Activated naive CD8-positive, alpha-beta T cell treated with anti-CD3 and anti-CD28 coated beads for 36 hours (primary cell): ENCODE measurements around the gene KLHL34. TPM values are rescaled to one million over a fixed set of nuclear protein-coding genes. Genes with fewer than 3 reads are reported as not detected.

Experiments used
- DNase-seq: peaks from one replicate; pipeline ENCODE4 v3.0.0; 2021
- H3K27ac Mint-ChIP-seq: one replicate; pipeline ENCODE4 v1.8.0; 2022; ENCODE audit warnings: mild to moderate bottlenecking, moderate library complexity, mixed read lengths
- H3K27me3 Mint-ChIP-seq: one replicate; pipeline ENCODE4 v1.8.0; 2022; ENCODE audit warnings: mild to moderate bottlenecking, mixed read lengths
- H3K36me3 Mint-ChIP-seq: one replicate; pipeline ENCODE4 v1.8.0; 2021; ENCODE audit warnings: mild to moderate bottlenecking, mixed read lengths
- H3K4me1 Mint-ChIP-seq: one replicate; pipeline ENCODE4 v1.8.0; 2021; ENCODE audit warnings: mixed read lengths
- H3K4me3 Mint-ChIP-seq: one replicate; pipeline ENCODE4 v1.8.0; 2022; ENCODE audit warnings: mild to moderate bottlenecking, moderate library complexity, mixed read lengths
- H3K9me3 Mint-ChIP-seq: one replicate; pipeline ENCODE4 v1.8.0; 2022; ENCODE audit warnings: mixed read lengths
- total RNA-seq, 2 experiments: library from RNA; stranded (reverse); gene quantifications; one replicate each; pipeline ENCODE4 v1.2.3, GENCODE V29; 2021

The KLHL34 gene
- total RNA-seq = under 1 TPM; 0.36 to 0.62 TPM

DNA sequence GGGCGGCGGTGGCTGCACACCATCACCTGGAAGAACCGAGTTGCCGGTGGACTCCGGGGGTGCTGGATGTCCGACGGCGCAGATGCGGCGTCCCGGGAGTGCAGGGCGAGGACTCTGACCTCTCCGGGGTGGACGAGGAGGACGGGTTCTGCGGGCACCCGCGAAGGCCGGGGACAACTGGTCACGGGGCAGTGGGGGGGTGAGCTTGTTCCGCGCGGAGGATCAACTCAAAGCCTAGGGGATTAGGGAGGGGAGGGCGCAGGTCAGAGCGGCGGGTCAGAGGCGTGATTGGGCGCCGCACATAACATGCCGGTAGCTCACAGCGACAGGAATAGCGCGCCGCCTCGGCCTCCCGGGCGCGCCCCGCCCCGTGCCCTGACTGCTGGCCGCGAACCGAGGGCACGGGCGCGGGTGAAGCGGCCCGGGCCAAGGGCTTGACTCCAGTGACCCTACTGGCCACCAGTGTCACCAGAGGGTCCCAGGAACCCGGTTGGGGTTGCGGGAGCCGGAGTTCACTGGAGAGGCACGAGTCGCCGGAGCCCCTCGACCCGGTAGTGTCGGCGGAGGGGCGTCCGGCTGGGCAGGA, at the start of gene KLHL34:
TSS of gene KLHL34 (minus strand) at position 179 of the 586 bp plus-strand sequence. CDS start 542 bp downstream, outside the sequence.
- DNase-seq = peak; percentile 9
- Mint-ChIP-seq H3K27ac (peak within 1 kb of the TSS; percentile 51), H3K27me3 (peaks cover 5% of the 10 kb centered on the region)

DNA sequence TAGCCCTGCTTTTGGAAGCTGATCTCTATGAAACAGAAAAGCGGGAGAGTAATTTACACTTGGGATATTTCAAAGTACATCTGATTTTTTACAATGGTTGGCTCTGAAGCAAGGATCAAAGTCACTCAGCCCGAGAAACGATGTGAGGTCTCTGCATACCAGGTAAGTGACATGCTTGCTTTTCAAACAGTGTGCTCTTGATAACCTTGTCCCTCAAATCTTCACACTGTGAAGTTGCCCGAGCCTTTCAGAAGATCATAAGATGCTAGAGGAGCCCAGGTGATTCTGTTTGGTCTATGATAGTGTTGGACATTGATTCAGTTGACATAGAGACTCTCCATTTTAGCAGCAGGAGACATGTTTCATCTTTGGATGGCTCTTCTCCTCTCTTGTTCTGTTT, 47.1 kb upstream of the KLHL34 start:
- Mint-ChIP-seq H3K27ac (no peak overlapping the region), H3K4me1 (no peaks in the 10 kb centered on the region), H3K4me3 (no peak overlapping the region), H3K27me3 (no peaks in the 10 kb centered on the region), H3K9me3 (no peaks in the 10 kb centered on the region), H3K36me3 (no peaks in the 10 kb centered on the region)
- no peak for DNase-seq

More for the DNA sequence above, at the start of gene KLHL34:
- no peaks in the 10 kb centered on the region for H3K9me3 Mint-ChIP-seq
- peaks cover 2% of the 10 kb centered on the region for H3K4me1 Mint-ChIP-seq
- peaks cover 5% of the 10 kb centered on the region for H3K36me3 Mint-ChIP-seq
- peak within 1 kb of the TSS; percentile 66 for H3K4me3 Mint-ChIP-seq

DNA sequence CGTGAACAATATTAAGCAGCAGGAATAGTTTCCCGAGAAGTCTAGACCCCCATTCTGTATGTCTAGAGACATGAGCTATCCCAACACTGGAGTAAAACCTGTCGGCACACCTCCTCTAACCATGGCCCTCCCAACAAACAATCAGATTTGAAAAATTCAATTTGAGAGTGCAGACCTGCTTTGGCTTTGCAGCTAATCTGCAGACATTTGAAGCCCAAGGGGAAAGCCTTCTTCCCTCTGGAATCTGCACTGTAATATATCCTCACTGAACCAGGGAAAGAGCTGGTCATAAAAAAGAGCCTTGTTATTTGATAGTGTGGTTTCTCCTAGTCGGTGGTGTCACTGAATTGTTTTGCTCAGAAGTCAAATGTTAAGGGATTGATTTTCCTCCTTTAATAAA, 44.6 kb upstream of the KLHL34 start:
- no peak for DNase-seq
- H3K4me1 Mint-ChIP-seq = no peaks in the 10 kb centered on the region
- H3K36me3 Mint-ChIP-seq = no peaks in the 10 kb centered on the region
- no peak overlapping the region for H3K4me3 Mint-ChIP-seq
- no peak overlapping the region for H3K27ac Mint-ChIP-seq
- no peaks in the 10 kb centered on the region for H3K9me3 Mint-ChIP-seq
- no peaks in the 10 kb centered on the region for H3K27me3 Mint-ChIP-seq

GRCh38 chrX:21700967-21701366, 42.8 kb upstream of the KLHL34 start:
- Mint-ChIP-seq H3K4me1 (no peaks in the 10 kb centered on the region), H3K9me3 (no peaks in the 10 kb centered on the region), H3K36me3 (no peaks in the 10 kb centered on the region), H3K27me3 (no peaks in the 10 kb centered on the region), H3K27ac (no peak overlapping the region), H3K4me3 (no peak overlapping the region)
- DNase-seq = no peak

DNA sequence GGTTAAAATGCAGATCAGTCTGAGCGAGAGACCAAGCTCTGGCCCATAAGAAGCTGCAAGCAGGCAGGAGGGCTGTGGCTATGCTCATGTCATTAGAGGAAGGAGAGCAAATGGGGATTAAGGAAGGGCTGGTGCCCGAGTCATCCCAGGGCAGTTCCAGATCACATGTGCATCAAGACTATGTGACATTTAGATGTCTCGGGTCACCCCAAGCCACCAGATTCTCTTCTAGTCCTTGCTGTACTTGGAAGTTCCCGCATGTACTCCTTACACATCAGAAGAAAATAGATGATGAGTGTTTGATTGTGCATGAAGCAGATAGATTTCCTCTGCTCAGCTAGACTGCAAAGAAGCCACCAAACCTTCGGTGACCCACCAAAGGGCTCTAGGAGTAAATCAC, 42.1 kb upstream of the KLHL34 start:
- H3K27ac Mint-ChIP-seq = no peak overlapping the region
- no peak overlapping the region for H3K4me3 Mint-ChIP-seq
- H3K9me3 Mint-ChIP-seq = no peaks in the 10 kb centered on the region
- no peaks in the 10 kb centered on the region for H3K36me3 Mint-ChIP-seq
- DNase-seq = no peak
- no peaks in the 10 kb centered on the region for H3K4me1 Mint-ChIP-seq
- no peaks in the 10 kb centered on the region for H3K27me3 Mint-ChIP-seq

- H3K27ac Mint-ChIP-seq = no peak overlapping the region
- no peaks in the 10 kb centered on the region for H3K4me1 Mint-ChIP-seq
- H3K9me3 Mint-ChIP-seq = no peaks in the 10 kb centered on the region
- no peaks in the 10 kb centered on the region for H3K27me3 Mint-ChIP-seq
- no peak overlapping the region for H3K4me3 Mint-ChIP-seq
- no peak for DNase-seq
- no peaks in the 10 kb centered on the region for H3K36me3 Mint-ChIP-seq
Measured at GRCh38 chrX:21699136-21699535, 41.0 kb upstream of the KLHL34 start.

DNA sequence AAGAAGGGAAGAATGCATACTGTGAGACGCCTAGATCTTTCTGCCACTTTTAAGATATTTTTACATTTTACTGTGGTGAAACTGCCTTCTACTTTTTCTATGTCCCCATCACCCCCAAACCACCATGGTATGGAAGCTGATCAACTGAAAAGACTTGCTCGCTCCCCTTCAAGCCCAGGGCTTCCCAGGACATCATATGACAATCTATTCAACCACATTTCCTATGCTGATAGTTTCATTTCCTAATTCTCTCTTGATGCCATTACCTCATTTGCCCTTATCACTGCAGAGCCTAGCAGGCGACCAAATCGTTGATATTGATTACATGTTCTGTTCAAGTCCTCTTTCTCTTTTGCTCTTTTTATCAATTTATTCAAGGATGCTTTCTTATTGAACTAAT, 40.1 kb upstream of the KLHL34 start:
- no peak overlapping the region for H3K27ac Mint-ChIP-seq
- DNase-seq = no peak
- no peaks in the 10 kb centered on the region for H3K4me1 Mint-ChIP-seq
- no peaks in the 10 kb centered on the region for H3K27me3 Mint-ChIP-seq
- no peak overlapping the region for H3K4me3 Mint-ChIP-seq
- H3K36me3 Mint-ChIP-seq = no peaks in the 10 kb centered on the region
- no peaks in the 10 kb centered on the region for H3K9me3 Mint-ChIP-seq

GRCh38 chrX:21691512-21692018, 33.4 kb upstream of the KLHL34 start:
- no peak overlapping the region for H3K4me3 Mint-ChIP-seq
- no peaks in the 10 kb centered on the region for H3K9me3 Mint-ChIP-seq
- H3K36me3 Mint-ChIP-seq = no peaks in the 10 kb centered on the region
- DNase-seq = no peak
- H3K27me3 Mint-ChIP-seq = no peaks in the 10 kb centered on the region
- no peak overlapping the region for H3K27ac Mint-ChIP-seq
- H3K4me1 Mint-ChIP-seq = no peaks in the 10 kb centered on the region

- no peak overlapping the region for H3K4me3 Mint-ChIP-seq
- peaks cover 6% of the 10 kb centered on the region for H3K4me1 Mint-ChIP-seq
- H3K36me3 Mint-ChIP-seq = no peaks in the 10 kb centered on the region
- no peaks in the 10 kb centered on the region for H3K27me3 Mint-ChIP-seq
- H3K27ac Mint-ChIP-seq = no peak overlapping the region
- no peaks in the 10 kb centered on the region for H3K9me3 Mint-ChIP-seq
- no peak for DNase-seq
Measured at GRCh38 chrX:21683941-21684340, 25.8 kb upstream of the KLHL34 start.

- Mint-ChIP-seq H3K4me1 (no peaks in the 10 kb centered on the region), H3K4me3 (no peak overlapping the region), H3K27me3 (peaks cover 5% of the 10 kb centered on the region), H3K36me3 (no peaks in the 10 kb centered on the region), H3K9me3 (no peaks in the 10 kb centered on the region), H3K27ac (no peak overlapping the region)
- no peak for DNase-seq
Measured at GRCh38 chrX:21678048-21678612, 20.0 kb upstream of the KLHL34 start.

GRCh38 chrX:21675931-21676330, 17.8 kb upstream of the KLHL34 start:
- Mint-ChIP-seq H3K27ac (no peak overlapping the region), H3K27me3 (peaks cover 5% of the 10 kb centered on the region), H3K4me3 (no peak overlapping the region), H3K4me1 (no peaks in the 10 kb centered on the region), H3K36me3 (no peaks in the 10 kb centered on the region), H3K9me3 (no peaks in the 10 kb centered on the region)
- DNase-seq = no peak

GRCh38 chrX:21674430-21675186, 16.5 kb upstream of the KLHL34 start:
- Mint-ChIP-seq H3K9me3 (no peaks in the 10 kb centered on the region), H3K27ac (no peak overlapping the region), H3K4me3 (no peak overlapping the region), H3K36me3 (no peaks in the 10 kb centered on the region), H3K4me1 (no peaks in the 10 kb centered on the region), H3K27me3 (peaks cover 5% of the 10 kb centered on the region)
- DNase-seq = no peak

DNA sequence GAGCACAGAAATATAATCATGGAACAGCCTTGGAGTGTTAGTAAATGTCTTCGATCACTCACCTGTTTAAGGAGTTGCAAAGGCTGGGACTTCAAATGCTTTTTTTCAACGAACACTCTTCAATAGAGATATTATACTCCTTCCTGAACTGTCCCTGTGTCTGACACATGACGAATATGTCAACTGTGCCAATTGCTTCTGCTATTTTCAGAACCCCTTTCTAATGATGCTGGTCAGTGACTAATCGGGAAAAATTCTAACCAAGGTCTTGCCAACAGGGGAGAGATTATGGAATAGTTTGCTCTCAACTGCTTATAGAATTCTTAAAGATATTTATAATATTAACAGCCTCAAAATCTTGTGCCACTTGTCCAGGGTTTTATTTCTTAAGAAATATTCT, 8.5 kb upstream of the KLHL34 start:
- Mint-ChIP-seq H3K9me3 (no peaks in the 10 kb centered on the region), H3K36me3 (no peaks in the 10 kb centered on the region)

GRCh38 chrX:21666252-21666651, 8.1 kb upstream of the KLHL34 start:
- H3K27me3 Mint-ChIP-seq = peaks cover 4% of the 10 kb centered on the region

More for the DNA sequence above, 8.5 kb upstream of the KLHL34 start:
- Mint-ChIP-seq H3K4me1 (no peaks in the 10 kb centered on the region), H3K27ac (no peak overlapping the region), H3K27me3 (peaks cover 4% of the 10 kb centered on the region), H3K4me3 (no peak overlapping the region)
- no peak for DNase-seq

DNA sequence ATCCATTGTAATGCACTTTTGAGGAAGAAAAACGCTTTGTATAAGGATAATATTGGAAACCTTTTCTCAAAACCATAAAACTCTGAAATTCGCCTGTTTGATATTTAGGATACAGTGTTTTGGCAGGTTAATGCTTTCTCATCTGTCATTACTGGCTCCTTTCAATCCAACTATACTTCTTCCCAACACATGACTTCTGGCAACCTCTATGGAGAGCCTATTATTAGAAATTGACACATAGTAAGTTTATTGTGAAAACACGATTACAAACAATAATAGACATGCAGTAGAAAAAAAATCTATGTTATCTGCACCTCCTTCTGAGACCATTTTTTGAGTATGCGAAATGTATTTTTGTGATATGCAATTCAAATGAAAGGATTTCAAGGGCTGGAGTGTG, 4.6 kb upstream of the KLHL34 start:
- Mint-ChIP-seq H3K27me3 (peaks cover 9% of the 10 kb centered on the region), H3K4me3 (no peak overlapping the region), H3K27ac (no peak overlapping the region), H3K36me3 (no peaks in the 10 kb centered on the region), H3K4me1 (no peaks in the 10 kb centered on the region), H3K9me3 (no peaks in the 10 kb centered on the region)
- DNase-seq = no peak

More at GRCh38 chrX:21666252-21666651, 8.1 kb upstream of the KLHL34 start:
- no peaks in the 10 kb centered on the region for H3K9me3 Mint-ChIP-seq
- no peak overlapping the region for H3K27ac Mint-ChIP-seq
- no peak overlapping the region for H3K4me3 Mint-ChIP-seq
- H3K36me3 Mint-ChIP-seq = no peaks in the 10 kb centered on the region
- DNase-seq = no peak
- H3K4me1 Mint-ChIP-seq = no peaks in the 10 kb centered on the region
